GM12801 (cell line): ENCODE results near the gene MPRIP.

Experiments used
- CTCF ChIP-seq: IDR thresholded peaks from one replicate; pipeline ENCODE4 v1.5.1; 2011; ENCODE audit warnings: control low read depth; ENCODE audit not compliant: insufficient read length; ENCODE audit errors: extremely low read depth

MPRIP gene

DNA sequence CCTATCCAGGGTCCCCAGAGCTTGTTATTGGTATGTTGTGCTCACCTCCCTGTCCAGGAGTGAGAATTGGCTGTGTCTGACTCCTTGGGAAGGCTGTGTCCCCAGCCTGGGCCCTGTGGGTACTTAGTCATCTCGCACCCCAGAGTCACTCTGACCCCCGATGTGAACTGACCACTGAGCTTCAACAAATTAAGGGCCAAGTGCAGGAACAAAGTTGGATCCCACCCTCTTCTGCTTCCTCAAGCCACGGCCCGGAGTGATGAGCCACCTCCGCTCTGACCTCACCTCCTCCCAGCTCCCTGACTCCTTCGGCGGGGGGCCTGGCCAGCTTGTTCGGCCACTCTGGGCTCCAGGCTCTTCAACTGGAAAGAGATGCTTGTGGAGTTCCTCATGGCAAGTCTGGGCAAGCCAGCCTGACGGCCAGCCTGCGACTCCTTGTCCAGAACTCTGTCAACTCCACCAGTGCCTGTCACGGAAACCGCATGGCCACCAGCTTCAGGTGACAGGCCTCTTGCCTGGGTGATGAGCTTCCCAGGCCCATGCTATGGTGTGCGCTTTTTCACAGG, 22.3 kb upstream of the MPRIP start:
- TF ChIP-seq CTCF, result no peak

- TF ChIP-seq CTCF, result no peak
These were observed 21.4 kb upstream of the MPRIP start for GRCh38 chr17:17020821-17021193.

- no peak for TF ChIP-seq CTCF
These were observed 20.9 kb upstream of the MPRIP start for GRCh38 chr17:17021194-17021863.

DNA sequence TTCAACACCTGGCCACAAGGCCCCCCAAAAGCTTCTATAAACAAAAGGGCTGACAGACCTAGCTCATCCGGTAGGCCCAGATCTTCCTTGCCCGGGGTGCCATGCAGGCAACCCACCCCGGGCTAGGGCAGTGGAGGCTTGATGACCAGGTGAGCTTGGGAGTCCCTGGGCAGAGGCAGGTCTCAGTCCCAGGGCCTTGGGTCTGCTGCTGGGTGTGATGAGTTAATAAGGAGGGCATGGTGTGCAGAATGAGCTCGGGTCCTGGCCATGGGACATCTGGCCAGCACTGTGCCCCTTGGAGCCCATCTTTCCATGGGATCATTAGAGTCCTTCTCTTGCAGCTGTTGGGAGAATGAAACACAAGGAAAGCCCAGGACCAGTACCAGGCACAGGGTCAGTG, 20.2 kb upstream of the MPRIP start:
- no peak for TF ChIP-seq CTCF

DNA sequence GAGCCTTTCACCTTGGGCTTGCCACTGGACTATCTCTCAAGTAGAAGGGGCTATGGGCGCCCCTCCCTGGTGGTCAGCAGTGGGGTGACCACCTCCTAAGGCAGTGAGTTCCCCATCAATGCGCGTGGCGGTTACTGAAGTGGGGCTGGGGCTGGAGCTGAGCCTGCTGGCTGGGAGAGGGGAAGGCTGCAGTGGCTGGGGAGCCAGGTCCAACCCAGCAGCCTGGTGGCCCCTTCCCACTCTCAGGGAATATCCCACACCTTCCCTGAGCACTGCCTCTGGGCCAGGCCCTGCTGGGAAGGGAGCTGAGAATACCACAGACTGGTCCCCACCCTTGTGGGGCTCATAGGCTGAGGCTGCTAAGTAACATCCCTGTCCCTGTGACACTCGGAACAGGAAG, 19.8 kb upstream of the MPRIP start:
- TF ChIP-seq CTCF, result no peak

GRCh38 chr17:17024778-17025300, 17.4 kb upstream of the MPRIP start:
- TF ChIP-seq CTCF, result no peak

DNA sequence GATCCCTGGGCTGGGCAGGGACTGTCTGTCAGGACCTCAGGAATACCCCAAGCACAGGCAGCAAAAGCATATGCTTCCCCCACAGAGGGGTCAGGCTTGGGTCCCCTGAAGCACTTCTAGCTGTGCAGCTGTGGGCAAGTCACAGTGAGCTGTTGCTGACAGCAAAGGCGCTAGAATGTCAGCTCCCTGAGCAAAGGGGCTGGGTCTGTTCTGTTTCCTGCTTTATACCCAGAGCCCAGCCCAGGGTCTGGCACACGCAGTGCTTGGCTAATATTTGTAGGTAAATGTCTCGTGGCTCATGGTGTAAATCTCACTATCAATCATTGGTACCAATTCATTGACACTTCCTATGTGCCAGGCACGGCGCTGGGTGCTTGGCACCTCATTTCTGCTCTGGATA, 16.6 kb upstream of the MPRIP start:
- no peak for TF ChIP-seq CTCF
